ENCODE data around the gene C3orf18. TPM values are rescaled to one million over a fixed set of nuclear protein-coding genes. Genes with fewer than 3 reads are reported as not detected.

C3orf18 gene
- polyA plus RNA-seq, 1 of the 3 experiments (the other 2 are of a cell fraction), result 19.7 TPM

- TF ChIP-seq ZBTB33 (IDR thresholded peaks at IDR 0.05; ENCODE audit: borderline replicate concordance, low read depth) (no peak), RFX5 (IDR thresholded peaks at IDR 0.05; ENCODE audit: low read length) (no peak; the same call in 1 of the 2 replicates), SIN3A (IDR thresholded peaks at IDR 0.05; ENCODE audit: borderline replicate concordance, low read depth, low read length) (no peak), GABPA (IDR thresholded peaks at IDR 0.05; ENCODE audit: low read depth) (0 out of 2 replicates have a peak, but pooled peaks have one; percentile 12), EZH2phosphoT487 (IDR thresholded peaks at IDR 0.05; ENCODE audit: borderline replicate concordance, low read depth) (no peak)
- TF ChIP-seq, protein P1, sequence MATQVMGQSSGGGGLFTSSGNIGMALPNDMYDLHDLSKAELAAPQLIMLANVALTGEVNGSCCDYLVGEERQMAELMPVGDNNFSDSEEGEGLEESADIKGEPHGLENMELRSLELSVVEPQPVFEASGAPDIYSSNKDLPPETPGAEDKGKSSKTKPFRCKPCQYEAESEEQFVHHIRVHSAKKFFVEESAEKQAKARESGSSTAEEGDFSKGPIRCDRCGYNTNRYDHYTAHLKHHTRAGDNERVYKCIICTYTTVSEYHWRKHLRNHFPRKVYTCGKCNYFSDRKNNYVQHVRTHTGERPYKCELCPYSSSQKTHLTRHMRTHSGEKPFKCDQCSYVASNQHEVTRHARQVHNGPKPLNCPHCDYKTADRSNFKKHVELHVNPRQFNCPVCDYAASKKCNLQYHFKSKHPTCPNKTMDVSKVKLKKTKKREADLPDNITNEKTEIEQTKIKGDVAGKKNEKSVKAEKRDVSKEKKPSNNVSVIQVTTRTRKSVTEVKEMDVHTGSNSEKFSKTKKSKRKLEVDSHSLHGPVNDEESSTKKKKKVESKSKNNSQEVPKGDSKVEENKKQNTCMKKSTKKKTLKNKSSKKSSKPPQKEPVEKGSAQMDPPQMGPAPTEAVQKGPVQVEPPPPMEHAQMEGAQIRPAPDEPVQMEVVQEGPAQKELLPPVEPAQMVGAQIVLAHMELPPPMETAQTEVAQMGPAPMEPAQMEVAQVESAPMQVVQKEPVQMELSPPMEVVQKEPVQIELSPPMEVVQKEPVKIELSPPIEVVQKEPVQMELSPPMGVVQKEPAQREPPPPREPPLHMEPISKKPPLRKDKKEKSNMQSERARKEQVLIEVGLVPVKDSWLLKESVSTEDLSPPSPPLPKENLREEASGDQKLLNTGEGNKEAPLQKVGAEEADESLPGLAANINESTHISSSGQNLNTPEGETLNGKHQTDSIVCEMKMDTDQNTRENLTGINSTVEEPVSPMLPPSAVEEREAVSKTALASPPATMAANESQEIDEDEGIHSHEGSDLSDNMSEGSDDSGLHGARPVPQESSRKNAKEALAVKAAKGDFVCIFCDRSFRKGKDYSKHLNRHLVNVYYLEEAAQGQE (IDR thresholded peaks at IDR 0.05; ENCODE audit: low read depth, low read length), result no peak
Measured at GRCh38 chr3:50616003-50616769, 48.6 kb upstream of the C3orf18 start (continued).

DNA sequence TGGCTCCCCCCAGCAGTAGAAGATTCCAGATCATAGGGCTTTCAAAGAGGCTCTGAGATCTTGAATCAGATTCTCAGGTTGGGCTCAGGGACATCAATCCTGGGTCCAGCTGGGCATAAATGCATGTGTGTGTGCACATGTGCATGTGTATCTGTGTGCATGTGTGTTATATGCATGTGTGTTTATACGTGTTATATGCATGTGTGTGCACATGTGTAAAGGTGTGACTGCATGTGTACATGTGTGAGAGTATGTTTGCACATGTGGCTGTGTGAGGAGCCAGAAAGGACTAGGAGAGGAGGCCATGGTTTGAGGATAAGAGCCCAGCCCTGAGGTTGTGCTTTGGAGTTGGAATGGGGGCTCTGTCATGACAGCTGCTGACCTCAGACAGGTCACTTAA, 47.6 kb upstream of the C3orf18 start:
- no peaks in the 10 kb centered on the region for H3K79me2 ChIP-seq (ENCODE audit: insufficient read depth)
- H3K4me1 ChIP-seq (ENCODE audit: control insufficient read depth in 1 of 2, insufficient read depth in 2 of 2, low read depth in 1 of 2, low read length in 1 of 2), result peaks cover 0 to 40% of the 10 kb centered on the region in 2 experiments; a peak in 1 of 4 replicates
- no peak for DNase-seq
- H3K9me2 ChIP-seq, result no peaks in the 10 kb centered on the region
- CTCF ChIA-PET, result interaction anchor here (0.7 to 25.1 kb wide), 54 partner anchors 12 to 1092 kb away, joined by 3 to 648 read pairs (median 6); partner anchors contain the start of genes C3orf18, CYB561D2, DOCK3 and GRM2
- no peak overlapping the region for H2AFZ ChIP-seq (ENCODE audit: low read depth)
- H4K20me1 ChIP-seq (ENCODE audit: insufficient read depth), result no peaks in the 10 kb centered on the region
- H3K27ac ChIP-seq (ENCODE audit: low read depth in 2 of 2, low read length in 1 of 2), result no peak overlapping the region
- peaks cover 7% of the 10 kb centered on the region for H3F3A ChIP-seq (replicated peaks; ENCODE audit: insufficient read depth)
- no peak overlapping the region for H3K9ac ChIP-seq
- no peaks in the 10 kb centered on the region for H3K36me3 ChIP-seq (replicated peaks in 1 of 2; ENCODE audit: control insufficient read depth in 1 of 2, insufficient read depth in 2 of 2, low read length in 1 of 2)
- no peak overlapping the region for H3K4me2 ChIP-seq
- no peaks in the 10 kb centered on the region for H3K9me3 ChIP-seq
- POLR2A ChIA-PET, result no interaction called here
- 14% methylated on average over 1 of the region's 1 CpG for WGBS (ENCODE audit: low lambda C conversion rate)
- no peaks in the 10 kb centered on the region for H3K27me3 ChIP-seq (ENCODE audit: insufficient read depth)
- no peak overlapping the region for H3K4me3 ChIP-seq (ENCODE audit: low read depth in 2 of 2, low read length in 1 of 2)
- TF ChIP-seq EP300 (IDR thresholded peaks at IDR 0.05; ENCODE audit: borderline replicate concordance in 1 of 2, low read depth in 1 of 2, low read length in 1 of 2) (no peak), NRF1 (IDR thresholded peaks at IDR 0.05; ENCODE audit: low read depth, low read length) (no peak), TEAD4 (IDR thresholded peaks at IDR 0.05; ENCODE audit: borderline replicate concordance, insufficient read depth) (no peak), RAD21 (IDR thresholded peaks at IDR 0.05; ENCODE audit: low read length) (no peak), ZBTB33 (IDR thresholded peaks at IDR 0.05; ENCODE audit: borderline replicate concordance, low read depth) (no peak), TCF12 (IDR thresholded peaks at IDR 0.05) (no peak), FOXJ3 (CRISPR knock-in tag; IDR thresholded peaks at IDR 0.05) (no peak), CTCF (IDR thresholded peaks at IDR 0.05) (no peak)
- TF ChIP-seq, protein P1 (IDR thresholded peaks at IDR 0.05; ENCODE audit: low read depth, low read length), result no peak
- TF ChIP-seq, protein P2, sequence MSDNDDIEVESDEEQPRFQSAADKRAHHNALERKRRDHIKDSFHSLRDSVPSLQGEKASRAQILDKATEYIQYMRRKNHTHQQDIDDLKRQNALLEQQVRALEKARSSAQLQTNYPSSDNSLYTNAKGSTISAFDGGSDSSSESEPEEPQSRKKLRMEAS (IDR thresholded peaks at IDR 0.05; ENCODE audit: low read depth), result no peak
